Hematopoietic multipotent progenitor cell treated with erythropoietin and hydrocortisone succinate and interleukin-3 and kit ligand, for 6 days (in vitro differentiated cells): Measurements from ENCODE around the gene FBXL16.
A peak's percentile ranks its signal among the peaks of the same experiment; 100 is the strongest.

Experiments
- DNase-seq: peaks from one replicate; pipeline ENCODE4 v3.0.0-alpha.2; 2015

Gene FBXL16

GRCh38 chr16:734981-735881 is 29.6 kb upstream of the FBXL16 start:
- DNase-seq: no peak

GRCh38 chr16:734208-734980 is 28.8 kb upstream of the FBXL16 start:
- no peak for DNase-seq

GRCh38 chr16:733382-734207 is 28.0 kb upstream of the FBXL16 start:
- DNase-seq: peak; percentile 60

GRCh38 chr16:732936-733335 is 27.3 kb upstream of the FBXL16 start:
- DNase-seq: no peak

GRCh38 chr16:732332-732731 is 26.7 kb upstream of the FBXL16 start:
- DNase-seq: no peak

- no peak for DNase-seq
These were observed 25.3 kb upstream of the FBXL16 start for GRCh38 chr16:730666-731509.

- DNase-seq: no peak
These were observed 24.4 kb upstream of the FBXL16 start for GRCh38 chr16:729768-730665.

GRCh38 chr16:728890-729744 is 23.5 kb upstream of the FBXL16 start:
- no peak for DNase-seq

GRCh38 chr16:728131-728889 is 22.7 kb upstream of the FBXL16 start:
- DNase-seq: peak; percentile 87

GRCh38 chr16:727291-727977 is 21.8 kb upstream of the FBXL16 start:
- DNase-seq: peak; percentile 84

GRCh38 chr16:726438-727290 is 21.1 kb upstream of the FBXL16 start, which contains the start of the genes CCDC78 and HAGHL:
CCDC78 (minus strand) TSS chr16:726443; CDS start chr16:726367, 76 bp downstream.
HAGHL (plus strand) TSS chr16:727106; CDS start chr16:727510, 404 bp downstream.
- DNase-seq: peak; percentile 75

- DNase-seq: no peak
These were observed 20.5 kb upstream of the FBXL16 start for GRCh38 chr16:726188-726437.

GRCh38 chr16:725463-726187 is 20.0 kb upstream of the FBXL16 start:
- no peak for DNase-seq

GRCh38 chr16:725041-725376 is 19.4 kb upstream of the FBXL16 start:
- no peak for DNase-seq

GRCh38 chr16:724188-725040 is 18.8 kb upstream of the FBXL16 start:
- DNase-seq: no peak

- DNase-seq: no peak
These were observed 18.1 kb upstream of the FBXL16 start for GRCh38 chr16:723695-724094.
